GM18526 (cell line): Measurements from ENCODE around the gene TRAPPC3.

Experiments
- POLR2A ChIP-seq: IDR thresholded peaks from 3 replicates; pipeline ENCODE4 v1.6.1; 2011; ENCODE audit not compliant: insufficient read length; ENCODE audit errors: extremely low read depth

The TRAPPC3 gene

DNA sequence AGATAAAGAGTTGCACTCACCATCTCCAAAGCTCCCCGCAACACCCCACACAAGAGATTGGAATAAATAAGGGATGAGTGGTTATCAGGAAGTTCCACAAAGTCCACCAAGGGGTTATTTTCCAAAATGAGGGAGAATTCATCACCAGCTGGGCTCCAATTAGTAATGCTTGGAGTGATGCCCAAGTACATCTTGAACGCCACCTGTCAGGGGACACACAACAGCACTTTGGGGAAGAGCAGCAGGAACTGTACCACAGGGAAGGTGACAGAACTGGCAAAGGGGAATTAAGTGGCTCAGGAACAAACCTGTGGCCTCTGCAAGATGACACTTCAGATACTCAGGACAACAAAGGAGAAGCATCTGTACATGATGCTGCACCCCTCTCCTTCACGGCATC, 11.5 kb downstream of the TRAPPC3 start:
- no peak for TF ChIP-seq POLR2A

DNA sequence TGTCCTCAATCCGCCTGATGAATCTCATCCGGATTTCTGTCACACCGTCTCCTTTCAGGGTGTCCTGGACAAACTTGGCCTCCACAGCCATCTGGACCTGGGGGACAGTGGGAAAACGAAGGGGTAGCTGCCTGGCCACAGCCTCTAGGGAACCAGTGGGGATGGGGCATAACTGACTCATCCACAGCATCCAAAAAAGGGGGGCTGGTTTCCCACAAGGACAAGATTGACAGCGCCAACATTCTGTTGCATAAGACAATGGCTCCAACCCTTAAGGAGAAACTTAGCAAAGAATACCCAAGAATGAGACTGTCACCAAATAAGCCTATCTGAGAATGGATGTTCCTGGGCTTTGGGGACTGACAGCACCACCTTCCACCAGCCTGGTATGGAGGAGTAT, 12.1 kb downstream of the TRAPPC3 start:
- no peak for TF ChIP-seq POLR2A

DNA sequence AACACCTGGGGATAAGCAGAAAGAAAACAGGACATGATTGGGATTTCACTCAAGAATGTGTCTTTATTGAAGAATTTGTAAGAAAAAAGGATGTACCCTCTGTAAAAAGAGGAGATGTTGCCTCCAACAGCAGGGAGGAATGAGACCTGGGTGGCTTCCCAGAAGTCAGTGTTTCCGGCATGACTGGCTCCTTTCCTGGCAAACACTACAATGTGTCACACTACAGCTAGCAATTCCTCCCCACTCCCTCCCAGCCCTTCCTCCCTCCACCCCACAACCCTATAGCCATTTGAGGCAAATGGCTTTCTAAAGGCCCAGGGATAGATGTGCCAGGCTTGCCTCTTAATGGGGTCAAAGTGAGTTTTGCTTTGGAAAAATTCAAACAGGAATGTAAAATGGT, 12.8 kb downstream of the TRAPPC3 start:
- no peak for TF ChIP-seq POLR2A

DNA sequence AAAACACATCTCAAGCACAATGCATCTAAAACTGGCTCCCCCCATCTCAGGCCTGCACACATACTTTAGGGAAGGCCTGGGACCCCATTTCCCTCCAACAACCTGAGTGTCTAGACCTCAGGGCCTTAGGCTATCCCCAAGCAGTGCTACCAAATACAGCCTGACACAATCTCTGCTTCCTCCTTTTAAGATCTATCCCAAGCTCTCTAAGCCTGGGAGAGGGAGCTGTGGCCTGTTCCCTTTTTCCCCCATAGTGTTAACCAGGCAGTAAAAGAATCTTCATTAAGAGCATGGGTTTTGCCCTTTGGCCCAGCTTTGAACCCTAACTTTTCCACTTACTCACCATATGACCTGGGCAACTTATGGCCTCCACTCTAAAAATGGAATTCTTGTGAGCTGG, 13.5 kb downstream of the TRAPPC3 start:
- TF ChIP-seq POLR2A: no peak

DNA sequence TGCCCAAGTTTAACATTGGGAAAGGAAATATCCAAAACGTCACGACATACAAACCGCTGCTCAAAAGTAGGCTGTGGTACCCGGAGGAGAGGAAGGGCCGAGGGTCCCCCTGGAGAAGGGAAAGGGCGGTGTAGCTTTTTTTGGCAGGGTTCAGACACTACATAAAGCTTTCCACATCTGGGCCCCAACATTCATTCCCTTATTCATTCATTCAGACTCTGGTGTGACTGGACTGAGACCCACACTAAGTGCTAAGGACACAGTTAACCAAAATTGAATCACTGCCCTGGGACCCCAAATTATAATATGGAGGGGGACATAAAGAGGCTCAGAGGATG, 14.0 kb downstream of the TRAPPC3 start:
- TF ChIP-seq POLR2A: no peak

DNA sequence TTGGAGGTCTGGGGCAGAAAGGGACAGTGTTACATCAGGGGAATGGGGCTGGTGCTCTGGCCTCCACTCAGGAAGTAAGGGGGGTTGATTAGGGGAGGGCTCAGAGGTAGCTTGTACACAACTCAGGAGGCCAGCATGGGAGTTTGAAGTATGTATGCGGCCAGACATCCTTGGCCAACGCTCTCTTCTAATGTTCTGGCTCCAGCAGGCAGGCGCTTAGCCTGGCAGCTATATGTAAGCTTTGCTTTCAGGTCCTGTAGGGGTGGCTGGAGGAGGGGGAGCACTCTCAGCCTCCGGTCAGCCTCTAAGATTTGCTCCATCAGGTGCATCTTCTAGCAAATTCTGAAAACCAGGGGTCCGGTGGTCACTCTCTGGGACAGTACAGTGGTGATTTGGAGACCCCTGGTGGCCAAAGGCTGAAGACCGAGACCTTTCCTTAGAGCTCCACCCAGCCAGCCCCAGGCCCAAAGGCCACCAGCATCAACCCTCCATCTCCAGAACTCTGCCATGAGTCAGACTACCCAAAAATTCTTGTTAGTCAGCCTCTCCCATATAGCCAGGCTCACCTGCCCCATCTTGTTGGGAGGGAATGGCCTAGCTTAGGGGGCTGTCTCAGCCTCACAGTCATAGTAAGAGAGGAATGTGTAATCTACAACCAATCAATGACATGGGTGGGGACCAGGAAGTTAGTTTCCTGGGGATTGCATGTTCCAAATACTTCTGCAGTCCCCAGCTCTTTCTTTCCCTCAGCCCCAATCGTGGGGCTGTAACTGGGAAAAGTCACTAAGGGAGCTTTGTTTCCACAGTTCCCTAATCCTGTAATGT, 14.6 kb downstream of the TRAPPC3 start:
- no peak for TF ChIP-seq POLR2A

DNA sequence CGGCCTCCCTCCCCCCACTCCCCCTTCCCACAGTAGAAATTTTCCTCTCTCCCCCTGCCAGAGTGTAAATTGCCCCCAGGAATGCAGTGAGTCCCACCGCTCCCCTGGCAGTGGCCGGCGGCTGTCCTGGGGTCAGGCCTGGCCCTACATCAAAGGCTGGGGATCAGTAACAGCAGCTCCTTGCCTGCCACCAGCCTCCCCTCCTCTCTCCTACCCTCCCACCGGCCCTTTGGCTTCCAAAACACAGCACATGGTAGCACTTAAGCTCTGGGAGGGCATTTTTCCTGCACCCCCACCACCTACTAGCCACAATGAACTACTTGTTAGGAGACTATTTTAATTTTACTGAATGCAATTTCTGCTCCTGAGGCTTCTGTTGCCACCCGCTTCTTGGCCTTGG, 15.3 kb downstream of the TRAPPC3 start:
- no peak for TF ChIP-seq POLR2A

DNA sequence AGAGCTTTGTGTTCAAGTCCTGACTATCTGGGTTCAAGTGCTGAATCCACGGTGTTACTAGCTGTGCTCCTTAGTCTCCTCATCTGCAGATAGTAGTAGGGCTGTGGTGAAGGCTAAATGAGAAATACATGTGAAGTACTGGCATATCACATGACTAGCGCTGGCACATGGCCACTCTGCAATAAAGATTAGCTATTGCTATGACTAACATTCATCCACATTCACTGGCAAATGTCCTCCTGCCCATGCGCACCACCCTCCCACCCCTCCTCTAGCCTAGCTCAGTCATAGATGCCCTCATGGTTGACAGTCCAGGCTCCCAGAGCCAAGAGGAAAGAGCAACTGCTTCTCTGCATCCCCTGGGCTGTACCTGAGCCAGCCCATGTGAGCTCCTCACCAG, 15.8 kb downstream of the TRAPPC3 start:
- TF ChIP-seq POLR2A: no peak

DNA sequence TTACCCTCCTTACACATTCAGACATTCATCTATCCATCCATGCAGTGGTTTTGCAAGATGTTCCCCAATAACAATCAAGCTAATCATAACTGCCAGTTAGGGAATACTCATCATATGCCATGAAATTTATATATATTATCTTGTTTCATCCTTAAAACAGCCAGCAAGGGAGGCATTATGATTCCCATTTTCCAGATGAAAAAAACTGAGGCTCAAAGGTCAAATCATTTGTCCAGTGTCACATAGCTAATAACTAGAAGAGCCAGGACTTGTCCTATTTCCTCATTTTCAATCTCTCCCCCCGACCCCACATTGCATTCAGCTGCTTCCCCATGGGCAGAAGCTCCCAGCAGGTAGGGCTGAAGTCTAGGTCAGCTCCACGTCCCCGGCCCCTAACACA, 17.3 kb downstream of the TRAPPC3 start:
- no peak for TF ChIP-seq POLR2A

DNA sequence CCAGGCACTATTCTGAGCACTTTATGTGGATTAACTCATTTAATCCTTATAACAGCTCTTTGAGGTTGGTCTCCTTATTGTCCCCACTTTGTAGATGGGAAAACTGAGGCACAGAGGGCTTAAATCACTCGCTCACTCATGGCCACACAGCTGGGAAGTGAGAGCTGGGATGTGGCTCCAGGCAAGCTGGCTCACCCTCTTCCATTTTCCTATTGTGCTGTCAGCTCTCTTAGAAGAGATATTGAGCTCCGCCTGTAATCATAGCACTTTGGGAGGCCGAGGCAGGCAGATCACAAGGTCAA, 20.4 kb downstream of the TRAPPC3 start:
- TF ChIP-seq POLR2A: no peak

DNA sequence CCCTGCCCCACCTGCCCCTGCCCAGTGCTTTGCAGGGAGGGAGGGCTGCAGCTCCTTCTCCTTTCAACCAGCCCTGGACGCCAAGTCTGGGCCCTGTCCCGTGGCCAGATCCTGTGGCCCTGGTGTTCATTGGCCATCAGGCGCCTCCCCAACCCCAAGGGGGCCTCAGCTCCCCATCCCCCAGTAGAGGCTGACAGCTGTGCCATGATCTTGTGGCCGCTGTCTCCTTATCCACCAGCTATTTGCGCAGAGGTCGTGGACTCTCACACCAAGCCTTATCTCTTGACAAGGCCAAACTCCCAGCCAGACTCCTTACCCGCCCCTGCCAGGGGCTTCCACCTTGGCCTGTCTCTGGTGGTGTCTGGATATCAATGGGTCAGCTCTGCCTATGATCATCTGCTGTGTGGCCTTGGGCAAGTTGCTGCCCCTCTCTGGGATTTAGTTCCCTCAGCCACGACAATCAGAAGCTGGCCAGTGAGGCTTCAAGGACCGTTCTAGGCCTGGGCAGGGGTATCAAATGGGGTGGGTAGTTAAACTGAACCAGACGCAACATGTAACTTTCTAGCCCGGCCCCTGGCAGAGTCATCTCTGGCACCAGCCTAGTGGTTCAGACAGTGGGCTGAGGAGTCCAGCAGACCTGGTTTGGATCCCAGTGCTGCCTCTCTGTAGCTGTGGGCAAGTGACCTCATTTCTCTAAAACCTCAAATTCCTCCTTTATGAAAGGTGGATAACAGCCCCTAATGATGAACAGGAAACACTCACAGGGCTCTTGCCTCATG, 21.0 kb downstream of the TRAPPC3 start:
- TF ChIP-seq POLR2A: no peak

DNA sequence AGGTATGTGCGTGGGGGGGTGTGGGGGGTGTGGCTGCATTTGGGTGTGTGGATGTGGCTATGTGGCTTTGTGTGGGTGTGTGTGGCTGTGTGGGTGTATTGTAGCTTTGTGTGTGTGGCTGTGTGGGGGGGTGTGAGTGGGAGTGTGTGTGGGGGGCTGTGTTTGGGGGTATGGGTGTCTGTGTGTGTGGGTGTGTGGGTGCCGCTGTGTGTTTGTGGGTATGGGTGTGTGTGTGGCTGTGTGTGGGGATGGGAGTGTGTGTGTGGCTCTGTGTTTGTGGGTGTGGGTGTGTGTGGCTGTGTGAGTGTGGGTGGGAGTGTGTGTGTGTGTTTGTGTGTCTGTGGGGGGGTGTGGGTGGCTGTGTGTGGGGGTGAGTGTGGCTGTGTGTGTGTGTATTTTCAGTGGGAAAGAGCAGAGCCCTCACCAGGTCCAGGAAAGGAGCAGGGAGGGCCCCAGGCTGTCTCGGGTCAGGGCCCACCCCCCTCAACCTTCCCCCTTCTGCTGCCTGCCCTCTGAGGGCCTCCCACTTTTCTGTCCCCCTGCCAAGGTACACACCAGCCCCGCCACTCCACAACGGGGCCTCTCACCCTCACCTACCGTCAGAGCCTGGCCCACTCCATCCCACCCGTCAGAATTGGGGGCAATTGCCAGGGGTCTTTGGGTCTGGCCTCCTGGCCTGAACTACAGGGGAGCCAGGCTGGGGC, 22.3 kb downstream of the TRAPPC3 start:
- no peak for TF ChIP-seq POLR2A

DNA sequence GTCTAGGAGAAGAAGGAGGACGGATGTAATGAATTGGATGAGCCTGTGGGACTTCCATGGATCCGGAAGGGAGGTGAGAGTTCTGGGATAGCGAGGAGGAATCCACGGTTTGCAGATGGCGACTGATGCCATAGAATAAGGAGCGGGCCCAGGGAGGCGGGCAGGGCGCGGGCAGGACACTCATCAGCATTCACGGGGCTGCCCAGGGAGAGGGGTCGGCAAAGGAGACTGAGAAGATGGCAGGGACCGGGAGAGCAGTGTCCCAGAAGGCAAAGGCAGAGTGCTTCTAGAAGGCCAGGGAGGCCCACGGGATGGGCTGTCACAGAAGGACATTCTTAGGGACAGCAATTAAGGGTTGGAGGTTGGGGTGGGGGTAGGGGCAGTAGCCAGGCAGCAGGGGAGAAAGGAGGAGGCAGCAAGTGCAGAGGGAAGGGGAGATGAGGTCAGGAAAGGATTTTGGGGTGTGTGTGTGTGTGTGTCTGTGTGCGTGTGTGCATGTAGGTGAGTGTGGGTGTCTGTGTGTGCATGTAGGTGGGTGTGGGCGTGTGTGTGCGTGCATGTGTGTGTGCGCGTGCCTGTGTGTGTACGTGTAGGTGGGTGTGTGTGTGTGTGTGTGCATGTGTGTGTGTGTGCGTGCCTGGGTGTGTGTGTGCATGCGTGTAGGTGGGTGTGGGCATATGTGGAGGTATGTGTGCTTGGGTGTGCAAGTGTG, 23.1 kb downstream of the TRAPPC3 start:
- TF ChIP-seq POLR2A: no peak

DNA sequence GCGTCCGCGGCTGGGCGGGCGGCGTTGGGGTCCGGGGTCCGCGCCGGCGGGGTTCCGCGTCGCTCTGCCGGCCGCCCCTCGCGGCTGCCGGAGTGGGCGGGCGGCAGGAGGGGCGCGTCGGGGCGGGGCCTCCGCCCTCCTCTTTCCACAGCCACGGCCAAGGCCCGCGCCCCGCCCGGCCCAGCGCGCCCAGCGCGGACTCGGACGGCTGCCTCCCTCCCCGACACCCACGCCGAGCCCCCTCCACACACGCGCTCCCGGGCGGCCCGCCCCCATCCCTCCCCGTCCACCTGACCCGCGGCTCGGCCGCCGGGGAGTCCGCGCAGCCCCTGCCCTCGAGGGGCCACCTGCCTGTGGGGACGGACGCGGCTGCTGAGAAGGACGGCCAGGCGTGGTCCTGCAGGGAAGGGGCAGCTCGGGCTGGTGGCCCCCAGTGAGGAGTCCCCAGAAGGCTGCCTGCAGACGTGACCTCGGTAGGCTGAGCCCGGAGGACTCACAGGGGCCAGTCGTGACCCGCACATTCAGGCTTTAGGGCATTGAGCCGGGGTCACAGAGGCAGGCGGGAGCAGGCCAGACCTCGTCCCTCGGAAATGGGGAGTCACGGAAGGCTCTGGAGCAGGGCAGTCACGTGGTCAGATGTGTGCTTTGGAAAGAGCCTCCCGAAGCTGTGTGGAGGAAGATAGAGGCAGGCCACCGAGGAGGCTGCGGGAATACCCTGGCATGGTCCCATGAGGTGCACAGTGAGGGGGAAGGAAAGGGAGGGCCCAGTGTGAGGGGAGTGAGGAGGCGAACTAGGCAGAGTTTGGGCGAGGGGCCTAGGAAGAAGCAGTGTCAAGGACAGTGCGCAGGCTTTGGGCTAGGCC, 23.9 kb downstream of the TRAPPC3 start, which contains the start of gene COL8A2:
TSS of gene COL8A2 (minus strand) at position 94 of the 863 bp plus-strand sequence. CDS start 24,980 bp downstream, outside the sequence.
- no peak for TF ChIP-seq POLR2A

DNA sequence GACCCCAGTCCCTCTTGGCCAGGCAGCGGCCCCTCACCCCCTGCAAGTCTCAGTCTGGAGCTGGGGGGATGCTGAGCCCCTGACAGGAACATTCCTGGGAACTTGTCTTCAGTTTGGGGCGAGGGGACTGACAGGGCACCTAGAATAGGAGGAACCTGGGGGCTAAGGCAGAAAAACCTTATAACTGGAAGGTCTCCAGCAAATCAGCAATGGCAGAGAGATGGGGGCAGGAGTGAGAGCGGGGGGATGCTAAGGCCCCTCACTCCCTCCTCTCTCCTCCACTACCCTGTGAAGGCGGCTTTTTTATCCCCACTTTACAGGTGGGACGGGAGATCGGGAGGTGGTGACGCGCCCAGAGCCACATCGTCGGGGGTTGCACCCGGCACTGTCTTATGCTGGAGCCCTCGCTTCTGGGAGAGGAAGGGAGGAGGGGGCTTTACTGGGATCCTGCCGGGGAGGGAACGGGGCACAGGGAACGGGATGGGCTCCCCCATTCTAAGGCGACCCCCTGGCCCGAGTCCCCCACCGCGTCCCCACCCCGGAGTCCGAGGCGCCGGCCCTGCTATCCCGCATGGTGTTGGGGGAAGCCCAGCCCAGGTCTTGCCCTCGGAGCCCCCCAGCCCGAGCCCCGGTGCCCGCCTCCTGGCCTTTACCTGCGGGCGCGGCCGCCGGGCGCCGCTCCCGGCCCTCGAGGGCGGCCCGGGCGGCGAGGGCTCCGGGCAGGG, 24.7 kb downstream of the TRAPPC3 start:
- no peak for TF ChIP-seq POLR2A
